Stimulated activated CD4-positive, alpha-beta T cell treated with anti-CD3 and anti-CD28 coated beads, Interleukin-2, amount 100 ng/mL, for 48 hours (primary cell): ENCODE data around the gene TRPC6.
"Not testable (repeated sequence)": the region's sequence is repeated elsewhere in the genome, so short reads cannot be mapped to it uniquely, and the experiment has no call there.

Source experiments
- DNase-seq, 2 donors: peaks; one replicate each; pipeline ENCODE4 v3.0.0-alpha.2; 2020

The TRPC6 gene

DNA sequence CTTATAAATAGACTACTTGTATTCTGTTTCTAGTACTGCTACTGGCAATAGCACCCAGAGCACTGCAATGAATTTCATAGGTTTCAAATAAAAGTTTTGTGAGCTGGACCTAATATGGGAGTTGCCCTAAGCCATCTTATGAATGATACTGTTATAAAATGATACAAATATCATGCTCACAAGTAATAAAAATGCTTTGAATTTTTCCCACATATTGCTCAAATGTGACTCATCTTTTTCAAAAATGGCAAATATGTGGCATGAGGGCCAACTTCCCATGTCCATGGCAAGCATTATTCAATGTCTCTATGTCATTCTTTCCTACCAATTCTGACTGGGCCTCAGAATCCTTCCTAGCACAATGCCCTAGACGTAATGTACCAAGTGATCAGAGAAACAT, 137.6 kb downstream of the TRPC6 start:
- no peak for DNase-seq

DNA sequence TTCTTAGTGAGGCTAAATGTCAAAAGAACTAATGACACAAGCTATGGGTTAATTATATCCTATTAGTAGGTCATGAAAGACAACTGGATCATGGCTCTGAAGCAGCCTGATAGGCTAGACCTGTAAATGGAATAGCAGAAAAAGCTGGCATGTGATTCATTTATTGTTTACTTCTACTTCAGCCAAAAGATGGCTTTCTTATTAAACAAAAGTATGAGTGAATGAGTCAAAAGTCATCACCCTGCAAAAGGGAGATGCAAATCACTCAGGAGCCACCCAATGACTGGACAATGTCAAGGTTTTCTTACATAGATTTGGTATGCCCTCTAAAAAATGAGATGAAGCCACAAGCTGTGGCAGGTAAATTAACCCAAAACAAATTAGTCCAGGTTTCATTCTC, 138.0 kb downstream of the TRPC6 start:
- DNase-seq, result no peak

DNA sequence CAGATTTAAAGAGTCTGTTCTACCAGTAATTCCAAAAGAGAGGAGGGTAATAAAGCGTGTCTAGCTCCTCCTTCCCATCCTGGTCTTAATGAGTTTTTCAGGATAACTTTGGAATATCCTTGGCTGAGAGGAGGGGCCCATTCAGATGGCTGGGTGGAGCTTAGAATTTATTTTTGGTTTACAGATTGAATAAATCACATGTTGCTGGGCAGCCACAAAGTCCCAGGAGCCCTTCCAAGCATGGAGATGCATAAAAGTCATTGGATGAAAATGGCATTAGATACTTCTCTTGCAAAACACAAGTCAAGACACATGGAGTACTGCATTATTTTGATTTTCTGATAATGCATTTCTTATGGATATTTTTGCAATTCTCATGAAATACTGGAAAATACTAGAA, 139.0 kb downstream of the TRPC6 start:
- no peak for DNase-seq

DNA sequence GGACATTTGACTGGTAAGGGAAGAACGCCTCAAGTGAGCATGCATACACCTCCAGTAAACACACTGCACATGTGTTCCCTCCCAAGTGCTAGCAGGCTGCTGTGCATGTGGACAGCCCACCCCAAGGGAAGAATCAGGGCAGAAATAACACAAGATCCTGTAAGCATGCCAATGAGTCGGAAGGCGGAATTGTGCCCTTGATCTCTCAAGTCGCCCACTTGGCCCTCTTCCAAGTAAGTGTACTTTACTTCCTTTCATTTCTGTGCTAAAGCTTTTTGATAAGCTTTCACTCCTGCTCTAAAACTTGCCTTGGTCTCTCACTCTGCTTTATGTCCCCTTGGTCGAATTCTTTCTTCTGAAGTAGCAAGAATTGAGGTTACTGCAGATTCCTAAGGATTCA, 139.6 kb downstream of the TRPC6 start:
- DNase-seq, result no peak

DNA sequence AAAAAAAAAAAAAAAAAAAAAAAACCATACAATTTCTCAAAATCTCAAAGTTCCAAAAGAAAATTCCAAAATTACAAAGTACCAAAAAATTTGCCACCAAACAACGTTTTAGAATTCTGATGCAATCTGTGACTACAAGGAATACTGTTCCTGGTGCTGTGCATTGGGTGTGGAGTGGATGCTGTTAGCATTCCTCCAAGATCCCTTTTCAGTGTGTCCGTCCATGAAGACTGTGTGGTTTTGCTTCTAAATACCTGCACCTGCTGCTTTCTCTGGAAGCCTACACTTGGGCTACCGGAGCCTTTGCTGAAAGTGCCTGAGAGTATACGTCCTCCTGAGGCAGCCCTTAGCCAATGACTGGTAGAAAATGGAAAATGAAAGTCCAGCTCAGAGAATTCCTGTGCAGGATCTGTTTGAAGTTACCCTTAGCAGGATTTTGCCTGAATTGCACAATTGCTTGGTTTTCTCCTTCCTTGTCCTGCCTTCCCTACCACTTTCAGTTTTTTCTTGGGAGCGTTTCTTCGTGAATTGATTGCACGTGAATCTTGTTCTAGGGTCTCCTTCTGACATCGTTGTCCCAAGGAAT, 140.8 kb downstream of the TRPC6 start:
- no peak for DNase-seq

DNA sequence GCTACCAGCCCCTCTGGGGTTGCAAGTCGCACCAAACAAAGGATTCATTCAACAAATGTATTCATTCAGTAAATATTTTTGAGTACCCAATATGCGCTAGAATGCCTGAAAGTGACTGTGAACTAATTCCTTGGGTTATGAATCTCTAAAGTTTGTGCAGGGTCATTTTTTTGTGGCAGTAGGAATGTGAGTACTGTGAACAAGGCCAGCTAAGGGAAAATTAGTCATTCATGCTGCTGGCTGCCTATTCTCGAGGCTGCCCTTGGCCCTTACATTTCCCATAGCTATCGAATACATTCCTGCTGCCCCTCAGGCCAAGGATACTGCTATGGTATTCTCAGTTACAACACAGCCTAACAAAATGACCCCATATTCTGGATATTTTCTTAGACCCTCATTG, 141.6 kb downstream of the TRPC6 start:
- no peak for DNase-seq

DNA sequence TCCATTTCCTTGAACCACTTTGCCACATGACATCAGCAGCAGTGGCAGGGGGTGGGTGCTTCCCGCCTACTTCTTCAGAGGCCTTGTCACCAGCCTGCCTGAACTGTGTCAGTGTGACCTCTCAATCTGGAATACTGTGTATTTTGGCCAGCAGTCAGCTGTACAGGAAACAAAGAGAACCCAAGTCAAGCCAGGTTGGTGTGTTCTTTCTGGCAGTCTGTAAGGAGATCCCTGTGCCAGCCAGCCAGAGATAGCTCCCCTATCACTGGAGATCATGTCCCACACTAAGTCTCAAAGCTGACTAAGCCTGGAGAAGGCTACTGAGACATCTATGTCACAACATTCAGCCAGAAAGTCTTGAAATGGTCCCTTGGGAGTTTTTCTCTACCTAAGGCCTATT, 142.1 kb downstream of the TRPC6 start:
- DNase-seq, result no peak

DNA sequence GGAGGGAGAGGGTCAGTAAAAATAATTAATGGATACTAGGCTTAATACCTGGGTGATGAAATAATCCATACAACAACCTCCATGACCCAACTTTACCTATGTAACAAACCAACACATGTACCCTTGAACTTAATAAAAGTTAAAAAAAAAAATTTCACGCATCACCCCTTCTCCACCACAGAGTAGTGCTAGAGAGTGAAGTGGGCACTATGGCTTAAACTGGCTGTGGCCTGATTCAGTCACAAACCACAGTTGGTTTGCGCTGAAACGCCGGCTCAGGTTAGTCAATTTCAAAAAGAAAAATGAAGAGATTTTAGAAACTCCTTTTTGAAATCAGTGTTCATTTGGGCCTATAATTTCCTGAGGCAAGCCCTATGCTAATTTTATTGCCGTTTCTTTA, 144.3 kb downstream of the TRPC6 start:
- DNase-seq, result no peak

DNA sequence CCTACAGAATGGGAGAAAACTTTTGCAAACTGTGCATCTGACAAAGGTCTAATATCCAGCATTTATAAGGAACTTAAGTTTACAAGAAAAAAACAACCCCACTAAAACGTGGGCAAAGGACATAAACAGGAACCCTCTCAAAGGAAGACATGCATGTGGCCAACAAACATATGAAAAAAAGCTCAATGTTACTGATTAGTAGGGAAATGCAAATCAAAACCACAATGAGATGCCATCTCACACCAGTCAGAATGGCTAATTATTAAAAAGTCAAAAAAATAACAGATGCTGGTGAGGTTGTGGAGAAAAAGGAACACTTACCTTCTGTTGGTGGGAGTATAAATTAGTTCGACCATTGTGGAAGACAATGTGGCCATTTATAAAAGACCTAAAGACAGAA, 145.1 kb downstream of the TRPC6 start:
- not testable (repeated sequence) for DNase-seq

DNA sequence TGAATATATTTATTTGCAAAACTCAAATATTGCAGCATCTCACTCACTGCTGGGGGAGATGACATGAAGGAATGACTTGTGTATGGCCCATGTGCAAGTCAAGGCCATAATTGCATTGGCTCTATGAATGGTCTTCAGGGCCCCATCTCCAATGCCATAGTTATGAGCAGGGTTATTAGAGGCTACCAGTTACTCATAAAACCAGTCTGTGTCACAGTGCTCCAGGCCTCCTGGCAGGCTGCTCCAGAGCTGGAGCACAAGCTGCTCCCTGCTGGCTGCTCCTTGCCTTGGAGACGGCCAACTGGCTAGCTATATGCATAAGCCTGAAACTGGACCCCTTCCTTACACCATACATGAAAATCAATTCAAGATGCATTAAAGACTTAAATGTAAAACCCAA, 145.7 kb downstream of the TRPC6 start:
- no peak for DNase-seq

DNA sequence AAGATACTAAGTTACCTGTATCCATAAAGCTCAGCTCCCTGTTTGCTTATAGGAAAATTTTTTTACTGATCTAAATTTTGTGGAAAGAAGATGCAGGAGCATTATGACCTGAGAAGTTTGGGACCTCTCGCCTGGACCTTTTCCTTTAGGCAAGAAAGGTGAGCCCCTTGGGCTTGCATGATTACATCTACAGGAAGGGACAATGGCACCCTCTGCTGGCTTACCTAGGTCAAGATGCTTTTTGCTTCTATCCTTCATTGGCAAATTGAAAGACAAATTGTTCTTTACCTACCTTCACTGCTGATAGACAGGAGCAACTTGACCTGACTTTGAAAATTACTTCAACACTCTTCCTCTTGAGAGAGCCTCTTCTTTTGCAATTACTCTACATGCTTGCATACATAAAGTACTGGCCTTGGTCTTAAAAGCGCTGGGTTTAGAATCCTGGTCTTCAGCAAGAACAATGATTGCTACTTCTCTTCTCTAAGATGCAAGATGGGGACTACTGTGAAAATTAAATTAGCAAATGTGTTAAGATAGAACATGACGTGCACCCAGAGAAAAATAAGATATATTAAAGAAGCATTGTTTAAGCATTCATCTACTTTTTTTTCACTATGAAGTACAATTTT, 147.2 kb downstream of the TRPC6 start:
- no peak for DNase-seq

DNA sequence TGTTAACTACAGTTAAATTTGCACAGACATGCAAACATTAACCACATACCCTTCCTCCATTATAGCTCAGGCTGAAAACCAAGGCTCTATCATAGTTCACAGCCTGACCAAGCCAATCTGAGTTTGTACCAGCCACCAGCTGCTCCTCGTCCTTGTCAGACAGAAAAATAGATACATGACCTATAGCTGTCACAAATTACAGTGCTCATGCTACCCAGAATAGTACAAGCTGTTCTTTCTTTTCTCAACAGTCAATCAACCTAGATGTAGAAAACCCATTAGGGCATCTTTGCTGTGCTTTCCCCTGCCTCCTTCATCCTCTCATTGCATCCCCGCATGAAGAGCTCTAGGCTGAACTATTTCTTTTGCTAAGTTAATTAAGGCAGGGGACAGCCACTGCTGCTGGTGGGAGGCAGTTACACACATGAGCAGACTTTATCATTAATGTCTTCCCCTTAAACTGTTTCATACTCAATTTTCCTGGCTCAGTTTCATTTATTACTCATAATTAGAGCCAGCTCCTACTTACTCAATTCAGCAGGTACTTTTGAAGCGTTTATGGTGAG, 148.3 kb downstream of the TRPC6 start:
- DNase-seq, result no peak

DNA sequence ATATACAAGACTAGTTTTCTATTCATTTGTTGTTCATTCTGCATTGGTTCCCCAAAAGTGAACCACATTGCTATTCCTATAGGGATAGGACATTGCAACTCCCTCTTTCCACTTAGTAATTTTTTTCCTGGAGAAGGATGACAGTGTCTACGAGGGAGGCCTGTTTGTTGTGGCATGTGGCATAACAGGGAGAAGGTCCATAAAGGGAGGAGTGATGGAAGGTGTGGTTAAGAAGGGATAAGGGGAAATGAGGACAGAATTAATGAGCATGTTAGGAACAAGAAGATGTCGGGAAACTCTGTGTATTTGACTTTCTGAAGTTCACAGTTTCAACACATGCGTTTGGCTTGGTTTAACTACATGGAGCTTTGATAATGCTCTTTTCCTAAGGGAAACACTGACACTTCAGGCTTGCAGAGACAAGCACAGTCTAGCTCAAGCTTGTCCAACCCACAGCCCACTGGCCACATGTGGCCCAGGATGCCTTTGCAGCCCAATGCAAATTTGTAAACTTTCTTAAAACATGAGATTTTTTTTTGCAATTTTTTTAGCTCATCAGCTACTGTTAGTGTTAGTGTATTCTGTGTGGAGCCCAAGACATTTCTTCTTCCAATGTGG, 149.7 kb downstream of the TRPC6 start:
- DNase-seq, result no peak

DNA sequence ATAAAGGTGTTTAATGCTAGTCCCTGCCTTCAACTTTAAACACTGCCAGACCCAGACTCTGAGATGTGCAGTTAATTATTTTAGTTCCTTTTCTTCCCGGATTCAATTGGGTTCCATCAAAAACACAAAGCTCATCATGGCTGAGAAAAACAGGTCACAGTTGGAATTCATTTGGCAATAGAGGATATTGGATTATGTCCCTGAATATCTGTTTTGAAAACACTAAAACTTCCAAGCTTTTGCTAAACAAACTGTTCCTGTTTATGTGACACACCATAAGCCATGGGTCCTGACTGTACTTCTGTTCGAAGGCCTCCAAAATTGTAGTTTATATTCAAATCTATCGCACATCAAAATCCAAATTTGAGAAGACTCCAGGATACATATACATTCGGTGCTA, 150.7 kb downstream of the TRPC6 start:
- no peak for DNase-seq

DNA sequence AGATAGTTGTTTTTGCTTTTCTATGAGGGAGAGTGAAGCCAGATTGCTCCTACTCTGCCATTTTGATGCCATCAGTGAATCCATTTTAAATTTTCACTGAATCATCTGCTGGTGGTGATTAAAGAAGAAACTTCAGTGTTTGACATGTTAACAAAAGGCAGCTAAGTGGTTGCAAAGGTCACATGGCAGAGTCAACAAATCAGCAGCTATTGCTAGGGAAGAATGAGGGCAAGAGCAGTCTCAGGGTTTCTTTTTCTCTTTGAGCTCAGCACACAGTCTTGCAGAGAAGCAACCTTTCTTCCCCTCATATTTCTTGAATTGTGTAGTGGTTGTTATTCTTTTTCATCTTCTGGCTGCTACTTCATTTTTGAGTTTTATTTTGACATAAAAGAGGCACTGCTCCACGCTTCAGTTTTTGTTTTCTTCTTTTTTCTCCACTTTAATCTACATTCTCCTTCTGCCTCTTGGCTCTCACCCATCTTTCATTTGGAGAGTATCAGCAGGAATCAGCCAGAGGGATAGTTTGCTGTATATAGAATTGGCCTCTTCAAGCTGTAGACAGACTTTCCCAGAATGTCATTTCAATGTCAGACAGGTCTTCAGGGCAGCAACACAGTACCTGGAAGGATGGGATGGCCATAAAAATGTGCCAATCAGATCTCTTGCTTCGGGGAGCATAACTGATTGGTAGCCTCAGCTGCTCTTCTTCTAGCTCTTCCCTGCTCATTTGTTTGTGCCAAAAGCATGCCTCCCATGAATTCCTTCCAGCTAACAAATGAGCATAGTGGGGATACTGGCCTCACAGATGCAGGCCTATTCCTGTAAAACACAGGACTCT, 153.9 kb downstream of the TRPC6 start:
- DNase-seq, result no peak

DNA sequence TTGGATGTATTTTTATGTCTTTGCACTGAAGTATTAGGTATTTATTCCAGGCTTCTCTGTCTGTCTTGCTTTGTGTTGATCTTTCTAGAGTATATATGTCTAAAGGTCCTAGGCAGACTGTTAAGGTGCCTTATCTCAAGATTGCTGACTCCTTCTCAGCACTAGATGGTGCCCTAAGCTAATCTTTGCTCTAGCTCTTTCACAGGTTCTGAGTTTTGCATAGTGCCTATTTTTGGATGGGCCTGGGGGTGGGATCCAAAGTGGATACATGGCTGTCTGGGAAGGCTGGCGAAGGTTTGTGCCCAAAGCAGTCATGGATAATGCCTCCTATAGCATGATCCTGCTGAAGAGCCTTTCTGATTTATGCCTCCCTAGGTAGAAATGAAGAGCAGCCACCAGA, 154.9 kb downstream of the TRPC6 start:
- DNase-seq, result no peak

DNA sequence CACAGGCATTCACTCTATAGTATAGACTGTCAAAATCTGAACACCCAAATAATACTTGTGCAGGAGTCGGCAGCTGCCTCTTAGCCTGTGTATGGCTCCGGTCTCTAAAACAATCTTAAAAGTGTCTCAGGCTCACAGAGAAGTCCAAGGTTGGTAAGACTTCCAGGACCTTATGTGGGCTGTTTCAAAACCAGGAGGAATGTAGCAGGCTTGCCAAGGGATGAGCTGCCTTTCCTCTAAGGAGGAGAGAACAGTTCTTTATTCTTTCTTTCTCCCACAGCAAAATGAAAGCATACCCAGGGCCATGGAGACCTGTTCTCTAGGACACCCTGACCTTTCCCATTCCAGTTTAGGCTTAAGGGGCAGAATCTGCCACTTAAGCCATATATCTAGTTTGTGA, 176.5 kb downstream of the TRPC6 start:
- no peak for DNase-seq
